ENCODE results near the gene WDR49. TPM values are rescaled to one million over a fixed set of nuclear protein-coding genes. Genes with fewer than 3 reads are reported as not detected.
"Not testable (repeated sequence)": the region's sequence is repeated elsewhere in the genome, so short reads cannot be mapped to it uniquely, and the experiment has no call there.

The WDR49 gene
- total RNA-seq, 1 donor from 2014 or later, result 1.1 TPM

- Histone ChIP-seq H3K27me3 (ENCODE audit: control insufficient read depth, insufficient read depth, low read length) (no peaks in the 10 kb centered on the region), H3K36me3 (ENCODE audit: control insufficient read depth, insufficient read depth, low read length) (no peaks in the 10 kb centered on the region), H3K4me3 (ENCODE audit: low read depth, low read length) (no peak overlapping the region)
- TF ChIP-seq, protein P1, sequence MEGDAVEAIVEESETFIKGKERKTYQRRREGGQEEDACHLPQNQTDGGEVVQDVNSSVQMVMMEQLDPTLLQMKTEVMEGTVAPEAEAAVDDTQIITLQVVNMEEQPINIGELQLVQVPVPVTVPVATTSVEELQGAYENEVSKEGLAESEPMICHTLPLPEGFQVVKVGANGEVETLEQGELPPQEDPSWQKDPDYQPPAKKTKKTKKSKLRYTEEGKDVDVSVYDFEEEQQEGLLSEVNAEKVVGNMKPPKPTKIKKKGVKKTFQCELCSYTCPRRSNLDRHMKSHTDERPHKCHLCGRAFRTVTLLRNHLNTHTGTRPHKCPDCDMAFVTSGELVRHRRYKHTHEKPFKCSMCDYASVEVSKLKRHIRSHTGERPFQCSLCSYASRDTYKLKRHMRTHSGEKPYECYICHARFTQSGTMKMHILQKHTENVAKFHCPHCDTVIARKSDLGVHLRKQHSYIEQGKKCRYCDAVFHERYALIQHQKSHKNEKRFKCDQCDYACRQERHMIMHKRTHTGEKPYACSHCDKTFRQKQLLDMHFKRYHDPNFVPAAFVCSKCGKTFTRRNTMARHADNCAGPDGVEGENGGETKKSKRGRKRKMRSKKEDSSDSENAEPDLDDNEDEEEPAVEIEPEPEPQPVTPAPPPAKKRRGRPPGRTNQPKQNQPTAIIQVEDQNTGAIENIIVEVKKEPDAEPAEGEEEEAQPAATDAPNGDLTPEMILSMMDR (IDR thresholded peaks at IDR 0.05; ENCODE audit: insufficient read depth, low read length, severe bottlenecking), result no peak
- FAIRE-seq (no peak), DNase-seq (ENCODE audit: low read depth) (no peak)
Observed at GRCh38 chr3:167650459-167650858, 3.3 kb downstream of the WDR49 start.

GRCh38 chr3:167649746-167650145 lies 4.0 kb downstream of the WDR49 start:
- Histone ChIP-seq H3K27me3 (ENCODE audit: control insufficient read depth, insufficient read depth, low read length) (no peaks in the 10 kb centered on the region), H3K4me3 (ENCODE audit: low read depth, low read length) (no peak overlapping the region), H3K36me3 (ENCODE audit: control insufficient read depth, insufficient read depth, low read length) (no peaks in the 10 kb centered on the region)
- TF ChIP-seq, protein P1 (IDR thresholded peaks at IDR 0.05; ENCODE audit: insufficient read depth, low read length, severe bottlenecking), result no peak
- DNase-seq (ENCODE audit: low read depth) (no peak), FAIRE-seq (no peak)

GRCh38 chr3:167644611-167645010 lies 9.1 kb downstream of the WDR49 start:
- DNase-seq (ENCODE audit: low read depth), result no peak

DNA sequence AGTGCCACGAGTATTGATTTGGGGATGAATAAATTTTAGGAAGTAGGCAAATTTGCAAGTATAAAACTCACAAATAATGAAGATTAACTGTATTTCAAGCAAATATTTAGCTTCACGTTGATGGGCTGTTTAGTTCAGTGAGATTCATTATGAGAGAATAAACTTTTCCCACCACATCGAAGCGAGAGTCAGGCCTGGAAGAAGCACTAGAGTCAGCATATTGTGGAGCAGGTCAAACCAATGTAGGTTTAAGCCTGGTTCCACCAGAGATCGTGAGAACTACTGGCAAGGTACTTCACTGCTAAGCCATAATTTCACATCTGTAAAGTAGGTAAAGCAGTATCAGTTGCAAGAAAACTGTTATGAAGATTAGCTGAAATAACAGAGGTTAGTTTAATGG lies 22.3 kb downstream of the WDR49 start:
- DNase-seq (ENCODE audit: low read depth) (no peak), FAIRE-seq (no peak)
- Histone ChIP-seq H3K27me3 (ENCODE audit: control insufficient read depth, insufficient read depth, low read length) (no peaks in the 10 kb centered on the region), H3K36me3 (ENCODE audit: control insufficient read depth, insufficient read depth, low read length) (no peaks in the 10 kb centered on the region), H3K4me3 (ENCODE audit: low read depth, low read length) (no peak overlapping the region)
- TF ChIP-seq, protein P1 (IDR thresholded peaks at IDR 0.05; ENCODE audit: insufficient read depth, low read length, severe bottlenecking), result no peak

More at GRCh38 chr3:167644611-167645010, 9.1 kb downstream of the WDR49 start:
- H3K27me3 ChIP-seq (ENCODE audit: control insufficient read depth, insufficient read depth, low read length), result no peaks in the 10 kb centered on the region
- TF ChIP-seq, protein P1 (IDR thresholded peaks at IDR 0.05; ENCODE audit: insufficient read depth, low read length, severe bottlenecking), result no peak
- H3K36me3 ChIP-seq (ENCODE audit: control insufficient read depth, insufficient read depth, low read length), result no peaks in the 10 kb centered on the region
- H3K4me3 ChIP-seq (ENCODE audit: low read depth, low read length), result no peak overlapping the region
- no peak for FAIRE-seq

DNA sequence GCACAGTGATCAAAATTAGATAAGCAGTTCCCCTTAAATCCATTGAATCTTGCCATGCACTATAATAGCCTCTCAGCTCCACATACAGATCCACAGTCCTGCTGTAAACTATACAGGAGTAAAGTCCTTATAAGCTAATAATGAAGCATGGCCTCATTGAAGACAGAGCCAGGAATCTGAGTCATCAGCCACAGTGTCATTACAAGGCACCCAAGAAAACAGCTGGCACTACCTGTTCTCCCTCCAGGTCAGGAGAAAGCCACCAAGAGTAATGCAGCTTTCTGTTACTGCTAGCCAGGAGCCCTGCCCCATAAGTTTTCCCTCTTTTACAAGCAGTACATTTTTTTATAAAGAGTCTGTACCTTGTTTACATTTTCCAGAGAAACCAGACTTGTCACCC lies 27.3 kb downstream of the WDR49 start:
- TF ChIP-seq, protein P1 (IDR thresholded peaks at IDR 0.05; ENCODE audit: insufficient read depth, low read length, severe bottlenecking), result no peak
- FAIRE-seq, result no peak
- Histone ChIP-seq H3K36me3 (ENCODE audit: control insufficient read depth, insufficient read depth, low read length) (no peaks in the 10 kb centered on the region), H3K4me3 (ENCODE audit: low read depth, low read length) (no peak overlapping the region), H3K27me3 (ENCODE audit: control insufficient read depth, insufficient read depth, low read length) (no peaks in the 10 kb centered on the region)
- peak; percentile 7 for DNase-seq (ENCODE audit: low read depth)

- Histone ChIP-seq H3K4me3 (ENCODE audit: low read depth, low read length) (no peak overlapping the region), H3K27me3 (ENCODE audit: control insufficient read depth, insufficient read depth, low read length) (no peaks in the 10 kb centered on the region), H3K36me3 (ENCODE audit: control insufficient read depth, insufficient read depth, low read length) (no peaks in the 10 kb centered on the region)
- TF ChIP-seq, protein P1 (IDR thresholded peaks at IDR 0.05; ENCODE audit: insufficient read depth, low read length, severe bottlenecking), result no peak
- FAIRE-seq (no peak), DNase-seq (ENCODE audit: low read depth) (no peak)
Observed at GRCh38 chr3:167615030-167615429, 38.7 kb downstream of the WDR49 start.

DNA sequence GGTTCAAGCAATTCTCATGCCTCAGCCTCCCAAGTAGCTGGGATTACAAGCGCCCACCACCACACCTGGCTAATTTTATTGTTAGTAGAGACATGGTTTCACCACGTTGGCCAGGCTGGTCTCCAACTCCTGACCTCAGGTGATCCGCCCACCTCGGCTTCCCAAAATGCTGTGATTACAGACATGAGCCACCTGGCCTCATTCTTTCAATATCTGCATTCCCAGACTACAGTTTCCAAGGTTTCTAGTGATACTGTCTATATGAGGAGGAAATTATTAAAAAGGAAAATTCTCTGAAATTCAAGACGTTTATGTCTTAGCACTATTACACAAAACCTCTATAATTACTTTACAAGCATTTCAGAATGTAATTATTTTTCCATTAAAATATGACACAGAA lies 39.5 kb downstream of the WDR49 start:
- H3K27me3 ChIP-seq (ENCODE audit: control insufficient read depth, insufficient read depth, low read length); H3K36me3 ChIP-seq (ENCODE audit: control insufficient read depth, insufficient read depth, low read length); DNase-seq (ENCODE audit: low read depth); H3K4me3 ChIP-seq (ENCODE audit: low read depth, low read length); FAIRE-seq: not testable (repeated sequence)

All from bronchial epithelial cell (primary cell).